GM23338 (cell line): ENCODE results near the gene RPS3A. TPM values are rescaled to one million over a fixed set of nuclear protein-coding genes. Genes with fewer than 3 reads are reported as not detected.

Source experiments
- ATAC-seq: fragments of 200-7000 bp; cut with Tn5 transposase; 3 replicates; pipeline ENCODE4 v1.9.1; 2020
- DNase-seq: peaks from one replicate; pipeline ENCODE4 v3.0.0-alpha.2; 2015; ENCODE audit warnings: low spot score
- H2AFZ ChIP-seq: fragments of 200-600 bp; sonication (generic); 2 replicates; pipeline ENCODE4 v1.8.0; 2016; ENCODE audit warnings: antibody characterized with exemption, mild to moderate bottlenecking, moderate library complexity
- H3F3A ChIP-seq: fragments of 200-600 bp; sonication (generic); replicated peaks from 2 replicates; pipeline ENCODE4 v1.8.0; 2017; ENCODE audit warnings: antibody characterized with exemption, mixed run types, low read depth
- H3K27ac ChIP-seq: fragments of 200-600 bp; sonication (generic); 2 replicates; pipeline ENCODE4 v1.6.1; 2016; ENCODE audit warnings: low read depth
- H3K27me3 ChIP-seq: fragments of 200-600 bp; sonication (generic); 2 replicates; pipeline ENCODE4 v1.8.0; 2016; ENCODE audit warnings: mild to moderate bottlenecking, mixed run types, moderate library complexity; ENCODE audit not compliant: insufficient read depth
- H3K36me3 ChIP-seq: fragments of 200-600 bp; sonication (generic); 2 replicates; pipeline ENCODE4 v1.8.0; 2016; ENCODE audit warnings: mild to moderate bottlenecking; ENCODE audit not compliant: insufficient read depth
- H3K4me1 ChIP-seq: fragments of 200-600 bp; sonication (generic); 2 replicates; pipeline ENCODE4 v1.8.0; 2016; ENCODE audit warnings: mild to moderate bottlenecking, moderate library complexity; ENCODE audit not compliant: insufficient read depth
- H3K4me2 ChIP-seq: fragments of 200-600 bp; sonication (generic); 2 replicates; pipeline ENCODE4 v1.7.1; 2017; ENCODE audit warnings: mixed run types
- H3K4me3 ChIP-seq: fragments of 200-600 bp; sonication (generic); 2 replicates; pipeline ENCODE4 v1.6.1; 2016; ENCODE audit warnings: mixed run types
- H3K79me2 ChIP-seq: fragments of 200-600 bp; sonication (generic); replicated peaks from 2 replicates; pipeline ENCODE4 v1.8.0; 2017; ENCODE audit warnings: mild to moderate bottlenecking; ENCODE audit not compliant: insufficient read depth
- H3K9me2 ChIP-seq: fragments of 200-600 bp; sonication (generic); 2 replicates; pipeline ENCODE4 v1.8.0; 2017; ENCODE audit not compliant: insufficient read depth
- H4K20me1 ChIP-seq: fragments of 200-600 bp; sonication (generic); replicated peaks from 2 replicates; pipeline ENCODE4 v1.8.0; 2017; ENCODE audit warnings: mild to moderate bottlenecking; ENCODE audit not compliant: insufficient read depth
- H3K27ac Mint-ChIP-seq: 2 replicates; pipeline ENCODE4 v1.8.0; 2020; ENCODE audit warnings: inconsistent platforms, mild to moderate bottlenecking, moderate library complexity, mixed read lengths
- H3K27me3 Mint-ChIP-seq: 3 replicates; pipeline ENCODE4 v1.8.0; 2022; ENCODE audit warnings: low read depth, mild to moderate bottlenecking, moderate library complexity, mixed read lengths, inconsistent platforms; ENCODE audit not compliant: insufficient read depth, poor library complexity
- H3K36me3 Mint-ChIP-seq: 3 replicates; pipeline ENCODE4 v1.8.0; 2021; ENCODE audit warnings: low read depth, mild to moderate bottlenecking, inconsistent platforms, moderate library complexity, mixed read lengths
- H3K4me1 Mint-ChIP-seq: 3 replicates; pipeline ENCODE4 v1.8.0; 2020; ENCODE audit warnings: mild to moderate bottlenecking, inconsistent platforms, mixed read lengths
- H3K4me3 Mint-ChIP-seq: 3 replicates; pipeline ENCODE4 v1.8.0; 2021; ENCODE audit warnings: moderate library complexity, mild to moderate bottlenecking, inconsistent platforms, mixed read lengths
- H3K9me3 Mint-ChIP-seq: 3 replicates; pipeline ENCODE4 v1.8.0; 2020; ENCODE audit warnings: moderate library complexity, mild to moderate bottlenecking, inconsistent platforms, mixed read lengths
- EZH2 ChIP-seq: fragments of 200-600 bp; sonication (generic); IDR thresholded peaks from one replicate; pipeline ENCODE4 v1.8.0; 2017; ENCODE audit warnings: antibody characterized with exemption, mild to moderate bottlenecking, low read depth; ENCODE audit not compliant: unreplicated experiment
- POLR2AphosphoS5 ChIP-seq: IDR thresholded peaks from 2 replicates; pipeline ENCODE4 v1.6.1; 2016; ENCODE audit warnings: antibody characterized with exemption, low read depth
- STAT1 ChIP-seq: IDR thresholded peaks from one replicate; pipeline ENCODE4 v1.6.1; 2016; ENCODE audit warnings: antibody characterized with exemption; ENCODE audit not compliant: unreplicated experiment
- ZNF114 ChIP-seq: fragments of 250-450 bp; sonication (Bioruptor Pico); IDR thresholded peaks from 2 replicates; pipeline ENCODE4 v1.5.0; 2020; ENCODE audit warnings: mild to moderate bottlenecking, moderate library complexity
- polyA plus RNA-seq: library from polyadenylated mRNA; unstranded; fragments of >200 nt; fragmentation: Nextera tagmentation; extraction: Ambion mirVana; gene quantifications from 2 replicates; pipeline ENCODE4 v1.2.1, GENCODE V29; 2016
- total RNA-seq: library from RNA; depleted of rRNA; stranded (reverse); fragments of >200 nt; shearing (Covaris generic); gene quantifications from 2 replicates; pipeline ENCODE4 v1.2.3, GENCODE V29; 2014
- TF ChIP-seq, protein P1 (sequence below): fragments of 250-450 bp; sonication (Bioruptor Pico); IDR thresholded peaks from 2 replicates; pipeline ENCODE4 v1.5.0; 2020; ENCODE audit warnings: mild to moderate bottlenecking, moderate library complexity
- TF ChIP-seq, protein P2 (sequence below): IDR thresholded peaks from 2 replicates; pipeline ENCODE4 v1.6.1; 2016; ENCODE audit warnings: antibody characterized with exemption
- TF ChIP-seq, protein P3 (sequence below): IDR thresholded peaks from one replicate; pipeline ENCODE4 v1.6.1; 2018; ENCODE audit warnings: antibody characterized with exemption; ENCODE audit not compliant: unreplicated experiment

The RPS3A gene
- total and polyA plus RNA-seq, 2 experiments from 2014 or later = 2,486 to 3,506 TPM

DNA sequence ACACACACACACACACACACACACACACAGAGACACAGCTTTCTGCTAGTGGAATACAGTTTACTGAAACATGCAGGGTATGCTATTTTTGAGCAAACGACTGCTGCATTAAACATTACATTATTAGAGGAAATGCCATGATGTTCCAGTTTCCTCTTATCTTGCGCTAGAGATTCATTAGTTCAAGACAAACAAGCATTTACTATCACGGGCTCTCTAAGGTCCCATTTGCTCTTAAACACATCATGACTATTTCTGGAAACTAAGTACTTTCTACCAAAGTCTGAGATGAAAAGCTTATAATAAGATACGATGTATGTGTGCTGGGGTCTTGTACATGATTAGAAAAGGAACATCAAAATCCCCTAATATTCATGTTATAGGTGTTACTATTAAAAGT lies 48.8 kb downstream of the RPS3A start (continued):
- TF ChIP-seq, protein P1, sequence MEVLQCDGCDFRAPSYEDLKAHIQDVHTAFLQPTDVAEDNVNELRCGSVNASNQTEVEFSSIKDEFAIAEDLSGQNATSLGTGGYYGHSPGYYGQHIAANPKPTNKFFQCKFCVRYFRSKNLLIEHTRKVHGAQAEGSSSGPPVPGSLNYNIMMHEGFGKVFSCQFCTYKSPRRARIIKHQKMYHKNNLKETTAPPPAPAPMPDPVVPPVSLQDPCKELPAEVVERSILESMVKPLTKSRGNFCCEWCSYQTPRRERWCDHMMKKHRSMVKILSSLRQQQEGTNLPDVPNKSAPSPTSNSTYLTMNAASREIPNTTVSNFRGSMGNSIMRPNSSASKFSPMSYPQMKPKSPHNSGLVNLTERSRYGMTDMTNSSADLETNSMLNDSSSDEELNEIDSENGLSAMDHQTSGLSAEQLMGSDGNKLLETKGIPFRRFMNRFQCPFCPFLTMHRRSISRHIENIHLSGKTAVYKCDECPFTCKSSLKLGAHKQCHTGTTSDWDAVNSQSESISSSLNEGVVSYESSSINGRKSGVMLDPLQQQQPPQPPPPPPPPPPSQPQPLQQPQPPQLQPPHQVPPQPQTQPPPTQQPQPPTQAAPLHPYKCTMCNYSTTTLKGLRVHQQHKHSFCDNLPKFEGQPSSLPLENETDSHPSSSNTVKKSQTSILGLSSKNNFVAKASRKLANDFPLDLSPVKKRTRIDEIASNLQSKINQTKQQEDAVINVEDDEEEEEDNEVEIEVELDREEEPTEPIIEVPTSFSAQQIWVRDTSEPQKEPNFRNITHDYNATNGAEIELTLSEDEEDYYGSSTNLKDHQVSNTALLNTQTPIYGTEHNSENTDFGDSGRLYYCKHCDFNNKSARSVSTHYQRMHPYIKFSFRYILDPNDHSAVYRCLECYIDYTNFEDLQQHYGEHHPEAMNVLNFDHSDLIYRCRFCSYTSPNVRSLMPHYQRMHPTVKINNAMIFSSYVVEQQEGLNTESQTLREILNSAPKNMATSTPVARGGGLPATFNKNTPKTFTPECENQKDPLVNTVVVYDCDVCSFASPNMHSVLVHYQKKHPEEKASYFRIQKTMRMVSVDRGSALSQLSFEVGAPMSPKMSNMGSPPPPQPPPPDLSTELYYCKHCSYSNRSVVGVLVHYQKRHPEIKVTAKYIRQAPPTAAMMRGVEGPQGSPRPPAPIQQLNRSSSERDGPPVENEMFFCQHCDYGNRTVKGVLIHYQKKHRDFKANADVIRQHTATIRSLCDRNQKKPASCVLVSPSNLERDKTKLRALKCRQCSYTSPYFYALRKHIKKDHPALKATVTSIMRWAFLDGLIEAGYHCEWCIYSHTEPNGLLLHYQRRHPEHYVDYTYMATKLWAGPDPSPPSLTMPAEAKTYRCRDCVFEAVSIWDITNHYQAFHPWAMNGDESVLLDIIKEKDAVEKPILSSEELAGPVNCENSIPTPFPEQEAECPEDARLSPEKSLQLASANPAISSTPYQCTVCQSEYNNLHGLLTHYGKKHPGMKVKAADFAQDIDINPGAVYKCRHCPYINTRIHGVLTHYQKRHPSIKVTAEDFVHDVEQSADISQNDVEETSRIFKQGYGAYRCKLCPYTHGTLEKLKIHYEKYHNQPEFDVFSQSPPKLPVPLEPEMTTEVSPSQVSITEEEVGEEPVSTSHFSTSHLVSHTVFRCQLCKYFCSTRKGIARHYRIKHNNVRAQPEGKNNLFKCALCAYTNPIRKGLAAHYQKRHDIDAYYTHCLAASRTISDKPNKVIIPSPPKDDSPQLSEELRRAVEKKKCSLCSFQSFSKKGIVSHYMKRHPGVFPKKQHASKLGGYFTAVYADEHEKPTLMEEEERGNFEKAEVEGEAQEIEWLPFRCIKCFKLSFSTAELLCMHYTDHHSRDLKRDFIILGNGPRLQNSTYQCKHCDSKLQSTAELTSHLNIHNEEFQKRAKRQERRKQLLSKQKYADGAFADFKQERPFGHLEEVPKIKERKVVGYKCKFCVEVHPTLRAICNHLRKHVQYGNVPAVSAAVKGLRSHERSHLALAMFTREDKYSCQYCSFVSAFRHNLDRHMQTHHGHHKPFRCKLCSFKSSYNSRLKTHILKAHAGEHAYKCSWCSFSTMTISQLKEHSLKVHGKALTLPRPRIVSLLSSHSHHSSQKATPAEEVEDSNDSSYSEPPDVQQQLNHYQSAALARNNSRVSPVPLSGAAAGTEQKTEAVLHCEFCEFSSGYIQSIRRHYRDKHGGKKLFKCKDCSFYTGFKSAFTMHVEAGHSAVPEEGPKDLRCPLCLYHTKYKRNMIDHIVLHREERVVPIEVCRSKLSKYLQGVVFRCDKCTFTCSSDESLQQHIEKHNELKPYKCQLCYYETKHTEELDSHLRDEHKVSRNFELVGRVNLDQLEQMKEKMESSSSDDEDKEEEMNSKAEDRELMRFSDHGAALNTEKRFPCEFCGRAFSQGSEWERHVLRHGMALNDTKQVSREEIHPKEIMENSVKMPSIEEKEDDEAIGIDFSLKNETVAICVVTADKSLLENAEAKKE (CRISPR knock-in tag) = no peak
- TF ChIP-seq, protein P2, sequence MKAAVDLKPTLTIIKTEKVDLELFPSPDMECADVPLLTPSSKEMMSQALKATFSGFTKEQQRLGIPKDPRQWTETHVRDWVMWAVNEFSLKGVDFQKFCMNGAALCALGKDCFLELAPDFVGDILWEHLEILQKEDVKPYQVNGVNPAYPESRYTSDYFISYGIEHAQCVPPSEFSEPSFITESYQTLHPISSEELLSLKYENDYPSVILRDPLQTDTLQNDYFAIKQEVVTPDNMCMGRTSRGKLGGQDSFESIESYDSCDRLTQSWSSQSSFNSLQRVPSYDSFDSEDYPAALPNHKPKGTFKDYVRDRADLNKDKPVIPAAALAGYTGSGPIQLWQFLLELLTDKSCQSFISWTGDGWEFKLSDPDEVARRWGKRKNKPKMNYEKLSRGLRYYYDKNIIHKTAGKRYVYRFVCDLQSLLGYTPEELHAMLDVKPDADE = no peak
- no peak for TF ChIP-seq STAT1

DNA sequence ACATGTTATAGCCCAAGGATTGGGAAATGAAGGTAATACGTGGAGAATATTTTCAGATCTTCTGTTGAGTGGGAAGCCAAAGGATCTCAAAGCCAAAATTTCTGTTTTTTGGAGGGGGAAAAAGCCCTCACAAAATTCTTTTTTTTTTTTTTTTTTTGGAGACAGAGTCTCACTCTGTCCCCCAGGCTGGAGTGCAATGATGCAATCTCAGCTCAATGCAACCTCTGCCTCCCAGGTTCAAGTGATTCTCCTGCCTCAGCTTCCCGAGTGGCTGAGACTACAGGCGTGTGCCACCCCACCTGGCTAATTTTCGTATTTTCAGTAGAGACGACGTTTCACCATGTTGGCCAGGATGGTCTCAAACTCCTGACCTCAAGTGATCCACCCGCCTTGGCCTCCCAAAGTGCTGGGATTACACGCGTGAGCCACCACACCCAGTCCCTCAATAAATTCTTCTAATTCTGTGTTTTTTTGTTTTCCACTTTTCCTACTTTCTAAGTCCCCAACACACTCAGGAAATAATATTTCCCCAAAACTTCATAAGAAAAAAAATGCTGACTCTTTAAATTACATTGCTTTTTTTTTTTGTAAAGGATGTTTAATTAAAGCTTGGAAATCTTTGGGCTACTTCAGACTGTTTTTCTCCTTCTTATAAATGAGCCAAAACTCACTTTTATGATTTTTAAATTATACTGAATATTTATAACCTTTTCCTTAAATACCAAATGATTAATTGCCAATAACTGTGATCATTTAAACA lies 51.6 kb downstream of the RPS3A start:
- H3K27me3 Mint-ChIP-seq = peaks cover 2% of the 10 kb centered on the region
- H3K4me2 ChIP-seq = no peak overlapping the region
- H3K36me3 ChIP-seq = peaks cover 8% of the 10 kb centered on the region; the same call in 1 of the 2 replicates
- H3K27ac ChIP-seq = 0 out of 2 replicates have a peak overlapping the region, but pooled peaks have one; percentile 16
- no peaks in the 10 kb centered on the region for H3K79me2 ChIP-seq
- no peak for TF ChIP-seq POLR2AphosphoS5
- TF ChIP-seq, protein P2 = no peak
- TF ChIP-seq EZH2 = no peak
- no peak for TF ChIP-seq ZNF114
- TF ChIP-seq, protein P3, sequence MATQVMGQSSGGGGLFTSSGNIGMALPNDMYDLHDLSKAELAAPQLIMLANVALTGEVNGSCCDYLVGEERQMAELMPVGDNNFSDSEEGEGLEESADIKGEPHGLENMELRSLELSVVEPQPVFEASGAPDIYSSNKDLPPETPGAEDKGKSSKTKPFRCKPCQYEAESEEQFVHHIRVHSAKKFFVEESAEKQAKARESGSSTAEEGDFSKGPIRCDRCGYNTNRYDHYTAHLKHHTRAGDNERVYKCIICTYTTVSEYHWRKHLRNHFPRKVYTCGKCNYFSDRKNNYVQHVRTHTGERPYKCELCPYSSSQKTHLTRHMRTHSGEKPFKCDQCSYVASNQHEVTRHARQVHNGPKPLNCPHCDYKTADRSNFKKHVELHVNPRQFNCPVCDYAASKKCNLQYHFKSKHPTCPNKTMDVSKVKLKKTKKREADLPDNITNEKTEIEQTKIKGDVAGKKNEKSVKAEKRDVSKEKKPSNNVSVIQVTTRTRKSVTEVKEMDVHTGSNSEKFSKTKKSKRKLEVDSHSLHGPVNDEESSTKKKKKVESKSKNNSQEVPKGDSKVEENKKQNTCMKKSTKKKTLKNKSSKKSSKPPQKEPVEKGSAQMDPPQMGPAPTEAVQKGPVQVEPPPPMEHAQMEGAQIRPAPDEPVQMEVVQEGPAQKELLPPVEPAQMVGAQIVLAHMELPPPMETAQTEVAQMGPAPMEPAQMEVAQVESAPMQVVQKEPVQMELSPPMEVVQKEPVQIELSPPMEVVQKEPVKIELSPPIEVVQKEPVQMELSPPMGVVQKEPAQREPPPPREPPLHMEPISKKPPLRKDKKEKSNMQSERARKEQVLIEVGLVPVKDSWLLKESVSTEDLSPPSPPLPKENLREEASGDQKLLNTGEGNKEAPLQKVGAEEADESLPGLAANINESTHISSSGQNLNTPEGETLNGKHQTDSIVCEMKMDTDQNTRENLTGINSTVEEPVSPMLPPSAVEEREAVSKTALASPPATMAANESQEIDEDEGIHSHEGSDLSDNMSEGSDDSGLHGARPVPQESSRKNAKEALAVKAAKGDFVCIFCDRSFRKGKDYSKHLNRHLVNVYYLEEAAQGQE = no peak
- ATAC-seq = no peak
- H3F3A ChIP-seq = no peaks in the 10 kb centered on the region
- DNase-seq = no peak
- H3K4me1 ChIP-seq = no peaks in the 10 kb centered on the region
- no peaks in the 10 kb centered on the region for H3K9me3 Mint-ChIP-seq
- no peak overlapping the region for H3K4me3 ChIP-seq
- H3K4me3 Mint-ChIP-seq = no peak overlapping the region
- H3K27me3 ChIP-seq = no peaks in the 10 kb centered on the region
- H3K4me1 Mint-ChIP-seq = no peaks in the 10 kb centered on the region
- H3K36me3 Mint-ChIP-seq = peaks cover 28% of the 10 kb centered on the region
- H3K9me2 ChIP-seq = 0 out of 2 replicates have a peak, but pooled peaks cover 5% of the 10 kb centered on the region
- peak overlapping the region; percentile 62 for H3K27ac Mint-ChIP-seq
- H2AFZ ChIP-seq = no peak overlapping the region
- H4K20me1 ChIP-seq = no peaks in the 10 kb centered on the region
